ENCODE measurements around the gene MAP4K2.

The MAP4K2 gene

GRCh38 chr11:64764040-64764611, 38.9 kb downstream of the MAP4K2 start:
- TF ChIP-seq, protein P1, sequence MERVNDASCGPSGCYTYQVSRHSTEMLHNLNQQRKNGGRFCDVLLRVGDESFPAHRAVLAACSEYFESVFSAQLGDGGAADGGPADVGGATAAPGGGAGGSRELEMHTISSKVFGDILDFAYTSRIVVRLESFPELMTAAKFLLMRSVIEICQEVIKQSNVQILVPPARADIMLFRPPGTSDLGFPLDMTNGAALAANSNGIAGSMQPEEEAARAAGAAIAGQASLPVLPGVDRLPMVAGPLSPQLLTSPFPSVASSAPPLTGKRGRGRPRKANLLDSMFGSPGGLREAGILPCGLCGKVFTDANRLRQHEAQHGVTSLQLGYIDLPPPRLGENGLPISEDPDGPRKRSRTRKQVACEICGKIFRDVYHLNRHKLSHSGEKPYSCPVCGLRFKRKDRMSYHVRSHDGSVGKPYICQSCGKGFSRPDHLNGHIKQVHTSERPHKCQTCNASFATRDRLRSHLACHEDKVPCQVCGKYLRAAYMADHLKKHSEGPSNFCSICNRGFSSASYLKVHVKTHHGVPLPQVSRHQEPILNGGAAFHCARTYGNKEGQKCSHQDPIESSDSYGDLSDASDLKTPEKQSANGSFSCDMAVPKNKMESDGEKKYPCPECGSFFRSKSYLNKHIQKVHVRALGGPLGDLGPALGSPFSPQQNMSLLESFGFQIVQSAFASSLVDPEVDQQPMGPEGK (CRISPR knock-in tag; IDR thresholded peaks at IDR 0.05; ENCODE audit: borderline replicate concordance): no peak
- TF ChIP-seq TOX (CRISPR knock-in tag; IDR thresholded peaks at IDR 0.05; ENCODE audit: borderline replicate concordance): no peak
- TF ChIP-seq, protein P2, sequence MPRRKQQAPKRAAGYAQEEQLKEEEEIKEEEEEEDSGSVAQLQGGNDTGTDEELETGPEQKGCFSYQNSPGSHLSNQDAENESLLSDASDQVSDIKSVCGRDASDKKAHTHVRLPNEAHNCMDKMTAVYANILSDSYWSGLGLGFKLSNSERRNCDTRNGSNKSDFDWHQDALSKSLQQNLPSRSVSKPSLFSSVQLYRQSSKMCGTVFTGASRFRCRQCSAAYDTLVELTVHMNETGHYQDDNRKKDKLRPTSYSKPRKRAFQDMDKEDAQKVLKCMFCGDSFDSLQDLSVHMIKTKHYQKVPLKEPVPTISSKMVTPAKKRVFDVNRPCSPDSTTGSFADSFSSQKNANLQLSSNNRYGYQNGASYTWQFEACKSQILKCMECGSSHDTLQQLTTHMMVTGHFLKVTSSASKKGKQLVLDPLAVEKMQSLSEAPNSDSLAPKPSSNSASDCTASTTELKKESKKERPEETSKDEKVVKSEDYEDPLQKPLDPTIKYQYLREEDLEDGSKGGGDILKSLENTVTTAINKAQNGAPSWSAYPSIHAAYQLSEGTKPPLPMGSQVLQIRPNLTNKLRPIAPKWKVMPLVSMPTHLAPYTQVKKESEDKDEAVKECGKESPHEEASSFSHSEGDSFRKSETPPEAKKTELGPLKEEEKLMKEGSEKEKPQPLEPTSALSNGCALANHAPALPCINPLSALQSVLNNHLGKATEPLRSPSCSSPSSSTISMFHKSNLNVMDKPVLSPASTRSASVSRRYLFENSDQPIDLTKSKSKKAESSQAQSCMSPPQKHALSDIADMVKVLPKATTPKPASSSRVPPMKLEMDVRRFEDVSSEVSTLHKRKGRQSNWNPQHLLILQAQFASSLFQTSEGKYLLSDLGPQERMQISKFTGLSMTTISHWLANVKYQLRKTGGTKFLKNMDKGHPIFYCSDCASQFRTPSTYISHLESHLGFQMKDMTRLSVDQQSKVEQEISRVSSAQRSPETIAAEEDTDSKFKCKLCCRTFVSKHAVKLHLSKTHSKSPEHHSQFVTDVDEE (CRISPR knock-in tag; IDR thresholded peaks at IDR 0.05): no peak
- TF ChIP-seq ISL1 (CRISPR knock-in tag; IDR thresholded peaks at IDR 0.05): no peak
- no peak for TF ChIP-seq ZC3H10 (CRISPR knock-in tag; IDR thresholded peaks at IDR 0.05)
- no peak for TF ChIP-seq SNAI2 (CRISPR knock-in tag; IDR thresholded peaks at IDR 0.05)
- TF ChIP-seq OSR1 (CRISPR knock-in tag; IDR thresholded peaks at IDR 0.05): no peak
- no peak for TF ChIP-seq ESRRG (CRISPR knock-in tag; IDR thresholded peaks at IDR 0.05)
- no peak for TF ChIP-seq BACH2 (CRISPR knock-in tag; IDR thresholded peaks at IDR 0.05; ENCODE audit: borderline replicate concordance)
- no peak for TF ChIP-seq GLIS3 (CRISPR knock-in tag; IDR thresholded peaks at IDR 0.05)
- TF ChIP-seq TCF4 (CRISPR knock-in tag; IDR thresholded peaks at IDR 0.05; ENCODE audit: borderline replicate concordance): no peak
- no peak for TF ChIP-seq ZFP3 (CRISPR knock-in tag; IDR thresholded peaks at IDR 0.05)
- no peak for TF ChIP-seq RARB (CRISPR knock-in tag; IDR thresholded peaks at IDR 0.05)
- TF ChIP-seq, protein P3, sequence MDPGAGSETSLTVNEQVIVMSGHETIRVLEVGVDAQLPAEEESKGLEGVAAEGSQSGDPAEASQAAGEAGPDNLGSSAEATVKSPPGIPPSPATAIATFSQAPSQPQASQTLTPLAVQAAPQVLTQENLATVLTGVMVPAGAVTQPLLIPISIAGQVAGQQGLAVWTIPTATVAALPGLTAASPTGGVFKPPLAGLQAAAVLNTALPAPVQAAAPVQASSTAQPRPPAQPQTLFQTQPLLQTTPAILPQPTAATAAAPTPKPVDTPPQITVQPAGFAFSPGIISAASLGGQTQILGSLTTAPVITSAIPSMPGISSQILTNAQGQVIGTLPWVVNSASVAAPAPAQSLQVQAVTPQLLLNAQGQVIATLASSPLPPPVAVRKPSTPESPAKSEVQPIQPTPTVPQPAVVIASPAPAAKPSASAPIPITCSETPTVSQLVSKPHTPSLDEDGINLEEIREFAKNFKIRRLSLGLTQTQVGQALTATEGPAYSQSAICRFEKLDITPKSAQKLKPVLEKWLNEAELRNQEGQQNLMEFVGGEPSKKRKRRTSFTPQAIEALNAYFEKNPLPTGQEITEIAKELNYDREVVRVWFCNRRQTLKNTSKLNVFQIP (CRISPR knock-in tag; IDR thresholded peaks at IDR 0.05; ENCODE audit: borderline replicate concordance, low read depth): no peak
- TF ChIP-seq ZNF8 (CRISPR knock-in tag; IDR thresholded peaks at IDR 0.05): no peak
- TF ChIP-seq CREB5 (CRISPR knock-in tag; IDR thresholded peaks at IDR 0.05; ENCODE audit: low read depth): no peak

DNA sequence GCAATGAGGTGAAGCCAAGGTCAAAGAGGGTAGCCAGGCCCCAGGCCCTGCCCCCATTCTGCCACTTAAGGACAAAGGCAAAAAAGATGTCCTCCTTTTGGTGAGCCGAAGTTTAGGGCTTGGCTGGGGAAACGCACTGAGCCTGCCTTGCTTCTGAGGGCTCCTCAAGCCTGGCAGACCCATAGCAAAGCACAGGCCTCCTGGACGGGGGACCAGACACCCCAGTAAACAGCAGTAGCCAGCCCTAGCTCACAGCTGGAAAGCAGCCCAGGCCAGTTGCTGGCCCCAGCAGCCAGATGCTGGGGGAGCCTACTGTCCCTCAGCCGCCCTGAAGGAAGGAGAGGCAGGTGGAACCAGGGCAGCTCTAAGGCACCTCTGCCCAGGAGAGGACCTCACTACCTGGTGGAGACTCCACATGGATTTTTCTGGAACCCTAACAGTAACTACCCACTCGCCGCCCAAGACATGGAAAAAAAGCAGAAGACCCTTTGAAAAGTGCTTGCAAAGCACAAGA, 39.4 kb downstream of the MAP4K2 start:
- no peak for ATAC-seq
- TF ChIP-seq RARB (CRISPR knock-in tag; IDR thresholded peaks at IDR 0.05) (no peak), SNAI2 (CRISPR knock-in tag; IDR thresholded peaks at IDR 0.05) (no peak)

More at GRCh38 chr11:64764040-64764611, 38.9 kb downstream of the MAP4K2 start:
- no peak for ATAC-seq

- peak; percentile 8; the same call in 2 of the 3 replicates for ATAC-seq
- TF ChIP-seq CREB5 (CRISPR knock-in tag; IDR thresholded peaks at IDR 0.05; ENCODE audit: low read depth) (no peak), CSDC2 (CRISPR knock-in tag; IDR thresholded peaks at IDR 0.05) (no peak), ESRRG (CRISPR knock-in tag; IDR thresholded peaks at IDR 0.05) (no peak), ZC3H10 (CRISPR knock-in tag; IDR thresholded peaks at IDR 0.05) (no peak), ARNTL (CRISPR knock-in tag; IDR thresholded peaks at IDR 0.05; ENCODE audit: borderline replicate concordance, low read depth) (no peak), GLIS3 (CRISPR knock-in tag; IDR thresholded peaks at IDR 0.05) (no peak), TCF4 (CRISPR knock-in tag; IDR thresholded peaks at IDR 0.05; ENCODE audit: borderline replicate concordance) (no peak), ZFP3 (CRISPR knock-in tag; IDR thresholded peaks at IDR 0.05) (no peak), PPARA (CRISPR knock-in tag; IDR thresholded peaks at IDR 0.05; ENCODE audit: borderline replicate concordance) (no peak), ZFP30 (CRISPR knock-in tag; IDR thresholded peaks at IDR 0.05) (no peak), ZNF8 (CRISPR knock-in tag; IDR thresholded peaks at IDR 0.05) (no peak), SNAI2 (CRISPR knock-in tag; IDR thresholded peaks at IDR 0.05) (no peak), BACH2 (CRISPR knock-in tag; IDR thresholded peaks at IDR 0.05; ENCODE audit: borderline replicate concordance) (no peak), ZNF565 (CRISPR knock-in tag; conservative IDR thresholded peaks at IDR 0.05; ENCODE audit: low read depth) (no peak)
- TF ChIP-seq, protein P1 (CRISPR knock-in tag; IDR thresholded peaks at IDR 0.05; ENCODE audit: borderline replicate concordance): no peak
These were observed 40.1 kb downstream of the MAP4K2 start for GRCh38 chr11:64762674-64763525.
